NB4 (cell line): ENCODE results near the gene MTRR.
A peak's percentile ranks its signal among the peaks of the same experiment; 100 is the strongest.

ENCODE experiments used
- DNase-seq: peaks from one replicate; pipeline ENCODE4 v3.0.0; 2010; ENCODE audit warnings: low read depth
- H3K4me3 ChIP-seq: one replicate; pipeline ENCODE4 v1.5.1; 2011; ENCODE audit warnings: mild to moderate bottlenecking, low read depth, low read length, moderate library complexity
- MYC ChIP-seq: IDR thresholded peaks from 2 replicates; pipeline ENCODE4 v1.6.1; 2011; ENCODE audit warnings: low read depth, low read length
- POLR2A ChIP-seq: IDR thresholded peaks from 2 replicates; pipeline ENCODE4 v1.6.1; 2011; ENCODE audit warnings: mild to moderate bottlenecking; ENCODE audit not compliant: insufficient read length; ENCODE audit errors: extremely low read depth
- TF ChIP-seq, protein P1 (sequence below): IDR thresholded peaks from one replicate; pipeline ENCODE4 v1.5.1; 2012; ENCODE audit warnings: low read depth, low read length
- TF ChIP-seq, protein P2 (sequence below): IDR thresholded peaks from 2 replicates; pipeline ENCODE4 v1.6.1; 2011; ENCODE audit warnings: low read depth, low read length

Gene MTRR

DNA sequence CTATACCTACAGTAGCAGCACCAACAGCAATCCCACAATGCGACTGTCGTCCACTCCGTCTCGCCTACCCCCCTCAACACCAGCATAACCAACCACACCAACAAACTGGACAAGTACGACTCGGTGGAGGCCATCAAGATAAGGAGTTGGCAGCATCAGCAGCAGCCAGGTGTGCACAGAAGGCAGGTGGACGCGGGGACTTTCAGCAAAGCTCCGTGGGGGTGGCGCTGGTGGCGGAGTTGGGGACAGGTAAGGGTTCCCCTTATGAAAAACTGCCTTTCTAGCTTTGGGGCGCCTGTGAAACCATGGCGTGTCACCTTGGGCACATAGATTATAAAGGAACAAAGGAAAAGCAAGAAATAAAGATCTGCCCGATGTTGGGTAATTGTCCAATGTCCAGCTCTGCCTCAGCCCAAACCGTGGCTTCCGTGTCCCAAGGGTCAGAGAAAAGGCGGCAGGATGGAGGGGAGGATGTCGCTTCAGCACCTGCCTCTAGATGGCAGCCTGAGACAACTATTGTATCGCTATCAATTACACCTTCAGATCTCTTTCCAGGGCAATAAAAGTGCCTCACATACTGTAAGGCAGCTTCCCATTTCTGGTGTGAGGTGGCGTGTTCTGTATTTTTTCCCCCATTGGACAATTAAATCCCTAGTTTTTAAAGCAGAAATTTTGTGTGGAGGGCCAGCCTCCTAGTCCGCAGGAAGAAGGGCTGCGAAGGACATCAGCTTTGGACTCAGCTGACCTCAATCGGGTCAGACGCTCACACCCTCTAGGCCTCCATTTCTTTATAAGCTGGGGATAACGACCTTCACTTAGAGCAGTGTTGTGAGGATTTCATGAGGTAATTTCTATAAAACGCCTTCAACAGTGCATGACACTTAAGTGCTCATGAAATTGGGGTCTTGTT is 58.8 kb downstream of the MTRR start:
- TF ChIP-seq MYC, result no peak
- TF ChIP-seq, protein P1, sequence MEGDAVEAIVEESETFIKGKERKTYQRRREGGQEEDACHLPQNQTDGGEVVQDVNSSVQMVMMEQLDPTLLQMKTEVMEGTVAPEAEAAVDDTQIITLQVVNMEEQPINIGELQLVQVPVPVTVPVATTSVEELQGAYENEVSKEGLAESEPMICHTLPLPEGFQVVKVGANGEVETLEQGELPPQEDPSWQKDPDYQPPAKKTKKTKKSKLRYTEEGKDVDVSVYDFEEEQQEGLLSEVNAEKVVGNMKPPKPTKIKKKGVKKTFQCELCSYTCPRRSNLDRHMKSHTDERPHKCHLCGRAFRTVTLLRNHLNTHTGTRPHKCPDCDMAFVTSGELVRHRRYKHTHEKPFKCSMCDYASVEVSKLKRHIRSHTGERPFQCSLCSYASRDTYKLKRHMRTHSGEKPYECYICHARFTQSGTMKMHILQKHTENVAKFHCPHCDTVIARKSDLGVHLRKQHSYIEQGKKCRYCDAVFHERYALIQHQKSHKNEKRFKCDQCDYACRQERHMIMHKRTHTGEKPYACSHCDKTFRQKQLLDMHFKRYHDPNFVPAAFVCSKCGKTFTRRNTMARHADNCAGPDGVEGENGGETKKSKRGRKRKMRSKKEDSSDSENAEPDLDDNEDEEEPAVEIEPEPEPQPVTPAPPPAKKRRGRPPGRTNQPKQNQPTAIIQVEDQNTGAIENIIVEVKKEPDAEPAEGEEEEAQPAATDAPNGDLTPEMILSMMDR, result peak; percentile 83
- peak; percentile 75 for DNase-seq
- H3K4me3 ChIP-seq, result no peak overlapping the region

DNA sequence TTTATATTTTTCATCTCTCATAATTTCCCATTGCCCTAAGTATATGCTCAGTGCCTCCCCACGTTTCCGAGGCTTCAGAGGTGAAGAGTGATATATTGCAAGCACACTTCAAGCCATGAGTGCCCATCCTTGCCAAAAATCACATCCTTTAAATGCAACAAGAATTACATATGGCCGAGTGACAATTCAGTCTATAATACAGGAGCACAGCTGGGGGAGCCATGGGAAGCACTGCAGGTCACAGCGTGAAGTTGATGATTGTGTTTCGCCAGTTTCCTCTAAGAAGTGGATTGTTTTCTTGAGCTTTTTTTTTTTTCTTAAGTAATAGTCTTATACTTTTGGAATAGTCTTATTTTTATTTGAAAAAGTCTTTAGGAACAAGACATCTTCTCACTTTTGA is 61.1 kb downstream of the MTRR start:
- H3K4me3 ChIP-seq, result no peak overlapping the region
- no peak for TF ChIP-seq POLR2A
- TF ChIP-seq, protein P1, result no peak
- TF ChIP-seq MYC, result no peak
- TF ChIP-seq, protein P2, sequence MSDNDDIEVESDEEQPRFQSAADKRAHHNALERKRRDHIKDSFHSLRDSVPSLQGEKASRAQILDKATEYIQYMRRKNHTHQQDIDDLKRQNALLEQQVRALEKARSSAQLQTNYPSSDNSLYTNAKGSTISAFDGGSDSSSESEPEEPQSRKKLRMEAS, result no peak
- no peak for DNase-seq

DNA sequence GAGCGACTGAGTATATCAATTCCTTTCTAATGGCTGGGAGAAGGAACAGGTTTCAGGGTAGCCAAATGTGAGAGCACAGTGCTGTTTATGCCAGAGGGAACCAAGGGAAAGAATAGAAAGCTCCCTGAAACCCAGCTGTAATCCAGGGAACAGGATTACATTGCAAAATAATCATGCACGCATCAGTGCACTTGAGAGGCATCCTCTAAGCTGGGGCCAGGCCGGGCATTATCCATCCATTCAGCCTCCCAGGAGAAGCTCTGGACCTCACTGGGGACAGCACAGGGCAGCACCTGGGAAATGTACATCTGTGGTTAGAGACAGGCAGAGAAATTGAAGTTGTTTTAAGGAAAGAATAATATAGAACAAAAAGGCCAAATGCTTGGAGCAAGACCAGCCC is 72.7 kb downstream of the MTRR start:
- H3K4me3 ChIP-seq, result no peak overlapping the region
- TF ChIP-seq MYC (no peak), POLR2A (no peak)
- TF ChIP-seq, protein P2, result no peak
- TF ChIP-seq, protein P1, result no peak
- DNase-seq, result no peak

DNA sequence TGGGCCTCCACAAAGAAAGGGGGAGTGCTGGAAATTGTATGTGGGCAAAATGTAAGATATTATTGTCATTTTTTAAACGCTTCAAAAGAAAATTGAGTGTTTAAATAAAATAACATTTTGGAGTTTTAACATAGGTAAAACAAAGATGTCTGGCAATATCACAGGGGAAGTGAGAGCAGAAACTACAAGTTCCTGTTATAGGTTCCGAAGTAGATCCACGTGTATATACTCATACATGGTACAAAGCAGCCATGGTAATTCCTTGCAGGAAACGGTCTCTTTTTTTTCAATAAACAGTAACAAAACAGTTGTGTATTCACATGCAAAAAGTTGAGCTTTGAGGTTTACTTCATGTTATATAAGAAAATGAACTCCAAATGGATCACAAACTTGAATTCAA is 78.4 kb downstream of the MTRR start:
- TF ChIP-seq MYC (no peak), POLR2A (no peak)
- TF ChIP-seq, protein P1, result no peak
- TF ChIP-seq, protein P2, result no peak
- DNase-seq, result no peak
- H3K4me3 ChIP-seq, result no peak overlapping the region
